22Rv1 (cell line): ENCODE measurements around the gene TCP1.

Source experiments
- H3K27ac ChIP-seq: fragments of 450-650 bp; 2 replicates; pipeline ENCODE4 v1.5.1; 2017
- ZFX ChIP-seq: fragments of 450-650 bp; IDR thresholded peaks from 2 replicates; pipeline ENCODE4 v1.6.1; 2017; ENCODE audit warnings: antibody characterized with exemption, borderline replicate concordance
- TF ChIP-seq, protein P1 (sequence below): fragments of 450-650 bp; IDR thresholded peaks from 2 replicates; pipeline ENCODE4 v1.5.1; 2017; ENCODE audit warnings: mild to moderate bottlenecking

TCP1 gene

DNA sequence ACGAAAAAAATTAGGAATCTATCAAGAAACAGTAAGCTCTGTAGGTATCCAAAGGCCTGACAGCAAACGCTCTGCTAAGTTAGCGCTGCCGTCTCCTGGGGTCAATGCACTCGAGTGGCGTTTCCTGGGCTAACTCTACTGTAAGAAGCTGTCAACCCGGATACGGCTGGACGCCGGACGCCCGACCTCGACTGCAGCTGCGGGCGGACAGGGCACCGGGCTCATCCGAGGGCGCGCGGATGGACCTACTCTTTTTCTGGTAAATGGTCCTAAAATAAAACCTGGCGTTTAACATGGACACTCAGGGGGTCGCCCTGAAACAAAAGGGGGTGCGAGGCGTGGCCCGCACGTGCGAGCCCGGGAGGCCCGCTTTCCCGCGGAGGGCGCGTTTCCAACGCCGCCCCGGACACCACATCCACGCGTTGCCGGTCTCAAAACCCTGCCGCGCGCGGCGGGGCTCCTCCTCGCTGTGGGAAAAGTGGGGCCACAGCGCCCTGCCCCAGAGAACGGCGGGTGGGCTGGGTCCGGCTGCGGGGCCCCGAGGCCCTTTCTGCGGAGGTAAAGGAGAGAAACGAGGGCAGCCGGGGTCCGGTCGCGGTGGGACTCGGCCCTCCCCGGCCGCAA, 537 bp downstream of the TCP1 start:
- TF ChIP-seq ZFX = no peak
- TF ChIP-seq, protein P1, sequence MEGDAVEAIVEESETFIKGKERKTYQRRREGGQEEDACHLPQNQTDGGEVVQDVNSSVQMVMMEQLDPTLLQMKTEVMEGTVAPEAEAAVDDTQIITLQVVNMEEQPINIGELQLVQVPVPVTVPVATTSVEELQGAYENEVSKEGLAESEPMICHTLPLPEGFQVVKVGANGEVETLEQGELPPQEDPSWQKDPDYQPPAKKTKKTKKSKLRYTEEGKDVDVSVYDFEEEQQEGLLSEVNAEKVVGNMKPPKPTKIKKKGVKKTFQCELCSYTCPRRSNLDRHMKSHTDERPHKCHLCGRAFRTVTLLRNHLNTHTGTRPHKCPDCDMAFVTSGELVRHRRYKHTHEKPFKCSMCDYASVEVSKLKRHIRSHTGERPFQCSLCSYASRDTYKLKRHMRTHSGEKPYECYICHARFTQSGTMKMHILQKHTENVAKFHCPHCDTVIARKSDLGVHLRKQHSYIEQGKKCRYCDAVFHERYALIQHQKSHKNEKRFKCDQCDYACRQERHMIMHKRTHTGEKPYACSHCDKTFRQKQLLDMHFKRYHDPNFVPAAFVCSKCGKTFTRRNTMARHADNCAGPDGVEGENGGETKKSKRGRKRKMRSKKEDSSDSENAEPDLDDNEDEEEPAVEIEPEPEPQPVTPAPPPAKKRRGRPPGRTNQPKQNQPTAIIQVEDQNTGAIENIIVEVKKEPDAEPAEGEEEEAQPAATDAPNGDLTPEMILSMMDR = no peak
- H3K27ac ChIP-seq = peak overlapping the region; percentile 93

GRCh38 chr6:159788276-159788675, 1.1 kb downstream of the TCP1 start:
- H3K27ac ChIP-seq = peak overlapping the region; percentile 93
- TF ChIP-seq, protein P1 = no peak
- no peak for TF ChIP-seq ZFX

DNA sequence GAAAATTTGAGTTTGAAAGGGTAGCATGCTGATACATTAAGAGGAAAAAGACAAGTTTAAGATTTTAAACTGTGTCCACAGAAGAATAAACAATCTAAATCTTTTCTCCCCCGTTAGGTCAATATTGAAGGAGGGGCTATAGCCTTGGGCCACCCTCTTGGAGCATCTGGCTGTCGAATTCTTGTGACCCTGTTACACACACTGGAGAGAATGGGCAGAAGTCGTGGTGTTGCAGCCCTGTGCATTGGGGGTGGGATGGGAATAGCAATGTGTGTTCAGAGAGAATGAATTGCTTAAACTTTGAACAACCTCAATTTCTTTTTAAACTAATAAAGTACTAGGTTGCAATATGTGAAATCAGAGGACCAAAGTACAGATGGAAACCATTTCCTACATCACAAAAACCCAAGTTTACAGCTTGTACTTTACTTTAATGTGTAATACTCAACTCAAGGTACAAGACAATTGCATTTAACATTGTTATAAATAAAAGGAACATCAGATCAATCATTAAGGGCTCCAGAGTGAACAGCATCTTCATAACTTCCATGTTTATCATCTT, 10.8 kb downstream of the TCP1 start:
- TF ChIP-seq, protein P1 = no peak
- no peak for TF ChIP-seq ZFX
- H3K27ac ChIP-seq = peak overlapping the region; percentile 22; the same call in 1 of the 2 replicates

GRCh38 chr6:159778131-159778530, 11.3 kb downstream of the TCP1 start:
- TF ChIP-seq, protein P1 = no peak
- no peak for TF ChIP-seq ZFX
- H3K27ac ChIP-seq = peak overlapping the region; percentile 22; the same call in 1 of the 2 replicates

DNA sequence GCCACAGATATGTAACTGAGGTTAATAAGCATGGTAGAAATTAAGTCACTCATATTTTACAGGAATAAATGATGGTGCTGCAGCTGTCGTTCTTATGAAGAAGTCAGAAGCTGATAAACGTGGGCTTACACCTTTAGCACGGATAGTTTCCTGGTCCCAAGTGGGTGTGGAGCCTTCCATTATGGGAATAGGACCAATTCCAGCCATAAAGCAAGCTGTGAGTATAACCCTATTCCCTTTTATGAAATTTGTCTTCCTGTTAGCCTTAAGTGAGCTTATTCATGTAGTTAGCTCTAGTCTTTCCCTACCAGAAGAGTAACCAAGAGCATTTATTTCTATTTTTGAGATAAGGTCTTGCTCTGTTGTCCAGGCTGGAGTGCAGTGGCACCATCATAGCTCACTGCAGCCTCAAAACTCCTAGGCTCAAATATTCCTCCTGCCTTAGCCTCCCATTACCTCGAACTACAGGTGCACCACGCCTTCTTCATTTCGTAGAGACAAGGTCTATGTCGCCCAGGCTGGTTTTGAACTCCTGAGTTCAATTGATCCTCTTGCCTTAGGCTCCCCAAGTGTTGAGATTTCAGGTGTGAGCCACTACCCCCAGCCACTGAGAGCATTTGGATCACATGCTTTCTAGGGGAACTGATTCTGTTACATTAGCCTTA, 12.0 kb downstream of the TCP1 start:
- no peak for TF ChIP-seq ZFX
- TF ChIP-seq, protein P1 = no peak
- H3K27ac ChIP-seq = peak overlapping the region; percentile 22; the same call in 1 of the 2 replicates

- H3K27ac ChIP-seq = no peak overlapping the region
- TF ChIP-seq ZFX = no peak
- TF ChIP-seq, protein P1 = no peak
Observed at GRCh38 chr6:159772196-159772595, 17.2 kb downstream of the TCP1 start.

GRCh38 chr6:159769470-159769869, 19.9 kb downstream of the TCP1 start:
- TF ChIP-seq, protein P1 = no peak
- TF ChIP-seq ZFX = no peak
- H3K27ac ChIP-seq = no peak overlapping the region
